ENCODE results near the gene CENPP.

Gene CENPP

GRCh38 chr9:92426501-92427145 is 100.9 kb downstream of the CENPP start:
- DNase-seq (ENCODE audit: low spot score) = no peak

- DNase-seq (ENCODE audit: low spot score) = no peak
Measured at GRCh38 chr9:92429836-92430235, 104.1 kb downstream of the CENPP start.

GRCh38 chr9:92432350-92432749 is 106.6 kb downstream of the CENPP start:
- no peak for DNase-seq (ENCODE audit: low spot score)

GRCh38 chr9:92432972-92433548 is 107.3 kb downstream of the CENPP start:
- no peak for DNase-seq (ENCODE audit: low spot score)

- DNase-seq (ENCODE audit: low spot score) = no peak
Measured at GRCh38 chr9:92435263-92435662, 109.5 kb downstream of the CENPP start.

- peak; percentile 25 for DNase-seq (ENCODE audit: low spot score)
Measured at GRCh38 chr9:92438900-92439526, 113.3 kb downstream of the CENPP start.

GRCh38 chr9:92439921-92440750 is 114.4 kb downstream of the CENPP start:
- no peak for DNase-seq (ENCODE audit: low spot score)

- no peak for DNase-seq (ENCODE audit: low spot score)
Measured at GRCh38 chr9:92440751-92441046, 114.9 kb downstream of the CENPP start.

GRCh38 chr9:92444841-92445240 is 119.1 kb downstream of the CENPP start:
- no peak for DNase-seq (ENCODE audit: low spot score)

GRCh38 chr9:92446536-92446935 is 120.8 kb downstream of the CENPP start:
- DNase-seq (ENCODE audit: low spot score) = peak; percentile 46

GRCh38 chr9:92455217-92455616 is 129.5 kb downstream of the CENPP start:
- DNase-seq (ENCODE audit: low spot score) = no peak

GRCh38 chr9:92457576-92457975 is 131.8 kb downstream of the CENPP start:
- no peak for DNase-seq (ENCODE audit: low spot score)

- DNase-seq (ENCODE audit: low spot score) = no peak
Measured at GRCh38 chr9:92463387-92463786, 137.6 kb downstream of the CENPP start.

- peak; percentile 57 for DNase-seq (ENCODE audit: low spot score)
Measured at GRCh38 chr9:92463984-92464383, 138.2 kb downstream of the CENPP start.

GRCh38 chr9:92467041-92467440 is 141.3 kb downstream of the CENPP start:
- no peak for DNase-seq (ENCODE audit: low spot score)

- no peak for DNase-seq (ENCODE audit: low spot score)
Measured at GRCh38 chr9:92467511-92467910, 141.8 kb downstream of the CENPP start.

- peak; percentile 63 for DNase-seq (ENCODE audit: low spot score)
Measured at GRCh38 chr9:92468206-92468605, 142.5 kb downstream of the CENPP start.

GRCh38 chr9:92474587-92474986 is 148.8 kb downstream of the CENPP start:
- DNase-seq (ENCODE audit: low spot score) = no peak

GRCh38 chr9:92476962-92477361 is 151.2 kb downstream of the CENPP start:
- no peak for DNase-seq (ENCODE audit: low spot score)

GRCh38 chr9:92478783-92479182 is 153.0 kb downstream of the CENPP start:
- no peak for DNase-seq (ENCODE audit: low spot score)

- no peak for DNase-seq (ENCODE audit: low spot score)
Measured at GRCh38 chr9:92479346-92479745, 153.6 kb downstream of the CENPP start.

GRCh38 chr9:92480291-92480771 is 154.6 kb downstream of the CENPP start:
- DNase-seq (ENCODE audit: low spot score) = no peak

All from COLO829 (cell line).